Measurements from ENCODE around the gene HMCN2.

DNA sequence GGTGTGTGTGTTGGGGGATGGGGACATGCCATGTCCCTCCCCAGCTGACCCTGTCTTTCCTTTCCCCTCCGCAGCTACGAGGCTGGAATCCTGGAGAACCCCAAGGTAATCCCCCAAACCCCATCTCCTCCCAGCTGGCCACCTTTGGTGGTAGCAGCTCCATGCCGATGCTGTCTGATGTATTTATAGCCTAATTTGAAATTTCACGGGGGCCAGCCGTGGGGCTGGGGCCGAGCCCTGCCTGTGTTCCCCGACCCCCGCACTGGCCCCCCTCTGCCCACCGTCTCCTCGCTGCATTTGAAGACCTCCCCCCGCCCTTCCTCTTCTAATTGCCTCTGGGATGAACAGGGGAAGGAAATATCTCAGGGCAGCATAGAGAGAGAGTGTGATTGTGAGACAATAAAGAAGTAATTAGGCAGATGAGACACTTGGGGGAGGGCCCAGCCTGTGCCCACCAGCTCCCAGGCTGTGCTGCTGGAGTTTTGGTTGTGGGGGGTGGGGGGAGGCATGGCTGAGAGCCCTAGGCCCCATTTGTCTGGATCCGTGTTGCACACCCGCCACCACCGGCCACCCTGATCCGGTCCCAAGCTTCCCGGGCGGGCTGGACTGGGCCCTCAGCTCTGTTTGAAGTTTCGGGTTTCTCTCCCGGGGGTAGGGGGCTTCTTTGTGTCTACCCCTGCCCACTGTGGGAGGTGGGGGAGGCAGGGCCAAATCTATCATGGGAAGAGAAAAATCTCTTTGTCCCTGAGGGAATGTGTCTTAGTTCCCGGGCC, 206.0 kb downstream of the HMCN2 start:
- no peak for TF ChIP-seq CTCF (IDR thresholded peaks at IDR 0.05)
- TF ChIP-seq, protein P1, sequence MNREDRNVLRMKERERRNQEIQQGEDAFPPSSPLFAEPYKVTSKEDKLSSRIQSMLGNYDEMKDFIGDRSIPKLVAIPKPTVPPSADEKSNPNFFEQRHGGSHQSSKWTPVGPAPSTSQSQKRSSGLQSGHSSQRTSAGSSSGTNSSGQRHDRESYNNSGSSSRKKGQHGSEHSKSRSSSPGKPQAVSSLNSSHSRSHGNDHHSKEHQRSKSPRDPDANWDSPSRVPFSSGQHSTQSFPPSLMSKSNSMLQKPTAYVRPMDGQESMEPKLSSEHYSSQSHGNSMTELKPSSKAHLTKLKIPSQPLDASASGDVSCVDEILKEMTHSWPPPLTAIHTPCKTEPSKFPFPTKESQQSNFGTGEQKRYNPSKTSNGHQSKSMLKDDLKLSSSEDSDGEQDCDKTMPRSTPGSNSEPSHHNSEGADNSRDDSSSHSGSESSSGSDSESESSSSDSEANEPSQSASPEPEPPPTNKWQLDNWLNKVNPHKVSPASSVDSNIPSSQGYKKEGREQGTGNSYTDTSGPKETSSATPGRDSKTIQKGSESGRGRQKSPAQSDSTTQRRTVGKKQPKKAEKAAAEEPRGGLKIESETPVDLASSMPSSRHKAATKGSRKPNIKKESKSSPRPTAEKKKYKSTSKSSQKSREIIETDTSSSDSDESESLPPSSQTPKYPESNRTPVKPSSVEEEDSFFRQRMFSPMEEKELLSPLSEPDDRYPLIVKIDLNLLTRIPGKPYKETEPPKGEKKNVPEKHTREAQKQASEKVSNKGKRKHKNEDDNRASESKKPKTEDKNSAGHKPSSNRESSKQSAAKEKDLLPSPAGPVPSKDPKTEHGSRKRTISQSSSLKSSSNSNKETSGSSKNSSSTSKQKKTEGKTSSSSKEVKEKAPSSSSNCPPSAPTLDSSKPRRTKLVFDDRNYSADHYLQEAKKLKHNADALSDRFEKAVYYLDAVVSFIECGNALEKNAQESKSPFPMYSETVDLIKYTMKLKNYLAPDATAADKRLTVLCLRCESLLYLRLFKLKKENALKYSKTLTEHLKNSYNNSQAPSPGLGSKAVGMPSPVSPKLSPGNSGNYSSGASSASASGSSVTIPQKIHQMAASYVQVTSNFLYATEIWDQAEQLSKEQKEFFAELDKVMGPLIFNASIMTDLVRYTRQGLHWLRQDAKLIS (CRISPR knock-in tag; IDR thresholded peaks at IDR 0.05; ENCODE audit: borderline replicate concordance), result no peak
- TF ChIP-seq JUN (CRISPR knock-in tag; IDR thresholded peaks at IDR 0.05), result no peak
- no peak for TF ChIP-seq TEAD4 (CRISPR knock-in tag; IDR thresholded peaks at IDR 0.05)
- TF ChIP-seq STAT6 (CRISPR knock-in tag; conservative IDR thresholded peaks at IDR 0.05; ENCODE audit: low read depth), result no peak
- TF ChIP-seq, protein P2, sequence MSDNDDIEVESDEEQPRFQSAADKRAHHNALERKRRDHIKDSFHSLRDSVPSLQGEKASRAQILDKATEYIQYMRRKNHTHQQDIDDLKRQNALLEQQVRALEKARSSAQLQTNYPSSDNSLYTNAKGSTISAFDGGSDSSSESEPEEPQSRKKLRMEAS (CRISPR knock-in tag; IDR thresholded peaks at IDR 0.05), result no peak
- TF ChIP-seq FOXK1 (CRISPR knock-in tag; IDR thresholded peaks at IDR 0.05), result no peak
- TF ChIP-seq, protein P3, sequence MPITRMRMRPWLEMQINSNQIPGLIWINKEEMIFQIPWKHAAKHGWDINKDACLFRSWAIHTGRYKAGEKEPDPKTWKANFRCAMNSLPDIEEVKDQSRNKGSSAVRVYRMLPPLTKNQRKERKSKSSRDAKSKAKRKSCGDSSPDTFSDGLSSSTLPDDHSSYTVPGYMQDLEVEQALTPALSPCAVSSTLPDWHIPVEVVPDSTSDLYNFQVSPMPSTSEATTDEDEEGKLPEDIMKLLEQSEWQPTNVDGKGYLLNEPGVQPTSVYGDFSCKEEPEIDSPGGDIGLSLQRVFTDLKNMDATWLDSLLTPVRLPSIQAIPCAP (CRISPR knock-in tag; IDR thresholded peaks at IDR 0.05), result no peak
- no peak for TF ChIP-seq SMAD4 (CRISPR knock-in tag; IDR thresholded peaks at IDR 0.05)

Measured in WTC11 (cell line).